Amniotic epithelial cell (primary cell): ENCODE measurements around the gene ERGIC1.

ENCODE experiments used
- DNase-seq: peaks from one replicate; pipeline ENCODE4 v3.0.0-alpha.2; 2010; ENCODE audit warnings: low read depth

ERGIC1 gene

DNA sequence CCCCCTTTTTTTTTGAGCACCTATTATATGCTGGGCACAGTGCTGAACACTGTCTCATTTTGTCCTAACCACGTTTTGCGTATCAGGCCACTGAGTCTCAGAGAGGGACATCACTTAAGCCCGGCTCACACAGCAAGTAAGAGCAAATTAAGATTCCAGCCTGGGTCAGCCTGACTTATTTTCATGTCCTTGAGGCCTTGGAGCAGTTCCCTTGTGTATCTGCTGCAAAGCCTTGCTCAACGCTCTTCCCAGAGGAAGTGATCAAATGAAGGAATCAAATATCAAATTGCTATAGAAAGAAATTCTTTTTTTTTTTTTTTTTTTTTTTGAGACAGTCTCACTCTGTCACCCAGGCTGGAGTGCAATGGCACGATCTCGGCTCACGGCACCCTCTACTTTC, 30.7 kb downstream of the ERGIC1 start:
- DNase-seq, result no peak

GRCh38 chr5:172866378-172866777, 32.3 kb downstream of the ERGIC1 start:
- DNase-seq, result no peak

DNA sequence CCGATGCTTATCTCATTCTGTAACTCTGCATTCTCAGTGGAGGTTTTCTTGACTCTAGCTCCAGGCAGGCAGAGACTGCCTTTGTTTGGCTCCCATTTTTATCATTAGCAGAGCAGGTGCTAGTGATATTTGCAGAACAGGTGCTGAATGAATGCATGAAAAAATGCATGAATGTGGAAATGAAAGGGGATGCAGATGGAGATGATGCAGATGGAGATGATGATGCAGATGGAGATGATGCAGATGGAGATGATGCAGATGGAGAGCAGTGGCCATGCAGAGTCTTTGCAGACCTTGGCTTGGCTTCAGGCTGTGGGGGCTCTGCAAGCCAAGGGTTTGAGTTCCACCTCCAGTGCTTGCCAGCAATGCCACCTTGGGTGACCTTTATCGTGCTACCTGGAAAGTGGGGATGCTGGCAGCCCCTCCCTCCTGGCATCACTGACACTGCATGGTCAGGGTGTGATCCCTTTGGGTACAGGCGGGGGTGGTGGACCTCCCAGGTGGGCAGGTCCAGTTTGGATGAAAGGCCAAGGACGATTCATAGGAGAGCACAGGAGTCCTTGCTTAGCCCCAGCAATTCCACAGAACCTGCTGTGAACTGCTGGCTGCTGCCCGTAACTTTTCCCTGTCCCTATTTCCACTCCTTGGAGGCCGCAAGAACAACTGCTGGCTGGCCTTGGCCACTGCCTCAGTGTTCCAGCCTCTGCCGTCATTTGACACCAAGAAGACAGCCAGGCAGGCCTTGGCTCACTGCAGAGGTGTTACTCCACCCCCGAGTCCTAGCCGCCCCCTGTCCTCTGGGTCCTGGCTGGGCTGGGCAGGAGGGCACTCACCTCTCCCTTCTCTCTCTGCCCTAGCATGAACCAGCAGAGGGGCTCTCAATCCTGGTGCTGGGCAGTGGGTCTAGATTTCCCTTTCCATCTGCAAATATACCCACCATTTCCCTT, 33.0 kb downstream of the ERGIC1 start:
- no peak for DNase-seq

GRCh38 chr5:172867761-172868435, 33.8 kb downstream of the ERGIC1 start:
- peak; percentile 21 for DNase-seq

DNA sequence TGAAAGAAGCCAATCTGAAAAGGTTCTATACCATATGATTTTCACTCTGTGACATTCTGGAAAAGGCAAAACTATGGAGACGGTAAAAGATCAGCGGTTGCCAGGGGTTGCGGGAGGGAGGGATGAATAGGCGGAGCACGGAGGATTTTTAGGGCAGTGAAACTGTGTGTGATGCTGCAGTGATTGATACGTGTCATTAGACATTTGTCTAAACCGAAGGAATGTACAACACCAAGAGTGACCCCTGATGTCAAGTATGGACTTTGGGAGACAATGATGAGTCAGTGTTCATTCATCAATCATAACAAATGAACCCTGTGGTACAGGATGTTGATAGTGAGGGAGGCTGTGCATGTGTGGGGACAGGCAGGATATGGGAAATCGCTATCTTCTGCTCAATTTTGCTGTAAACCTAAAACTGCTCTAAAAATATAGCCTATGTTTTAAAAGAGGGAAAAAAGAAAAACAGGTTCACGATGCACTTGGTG, 34.4 kb downstream of the ERGIC1 start:
- peak; percentile 72 for DNase-seq

DNA sequence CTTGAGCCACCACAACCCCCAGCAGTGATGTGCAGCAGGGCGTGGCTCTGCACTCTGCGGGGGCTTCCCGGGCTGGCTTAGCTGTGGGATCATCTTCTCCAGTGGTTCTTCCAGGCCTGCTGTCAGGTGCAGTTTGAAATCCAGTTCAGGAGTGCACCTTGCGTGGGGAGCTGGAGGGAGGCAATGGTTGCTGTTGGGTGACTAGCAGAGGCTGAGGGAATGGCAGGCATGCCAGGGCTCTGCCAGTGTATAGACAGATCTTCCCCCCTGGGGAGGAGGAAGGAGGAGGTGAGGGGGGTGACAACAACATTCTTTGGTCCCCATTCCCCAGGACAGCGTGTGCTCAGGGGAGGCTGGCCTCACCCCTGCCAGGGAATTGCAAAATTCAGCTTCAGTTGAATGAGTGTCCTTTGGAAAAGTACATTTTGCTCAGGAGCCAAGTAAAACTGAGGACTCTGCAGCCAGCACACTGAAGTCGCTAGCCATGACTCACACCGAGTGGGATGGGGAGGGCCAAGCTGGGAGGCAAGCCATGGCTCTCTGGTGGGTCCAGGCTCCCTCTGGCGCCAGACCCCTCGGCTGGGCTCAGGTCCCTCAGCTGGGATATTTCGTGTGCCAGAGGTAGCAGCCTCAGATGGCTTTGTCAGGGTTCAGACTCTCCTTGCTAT, 35.0 kb downstream of the ERGIC1 start:
- DNase-seq, result peak; percentile 85

DNA sequence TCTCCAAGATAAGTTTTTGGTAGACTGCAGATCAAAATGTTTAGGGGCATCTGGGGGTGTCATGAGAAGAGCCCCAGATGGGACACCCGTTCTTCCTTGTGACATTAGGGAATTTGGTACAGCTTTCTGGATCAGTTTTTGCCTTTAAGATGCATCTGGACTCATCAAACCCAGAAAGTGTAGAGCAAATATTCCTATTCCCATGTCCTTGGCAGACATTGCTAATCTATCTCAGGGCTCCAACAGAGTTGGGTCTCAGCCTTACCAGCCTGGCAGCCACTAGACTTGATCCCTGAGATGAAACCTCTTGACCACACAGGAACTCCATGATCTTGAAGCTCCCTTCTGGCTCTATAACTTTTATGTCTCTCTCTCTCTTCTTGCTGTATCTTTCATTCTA, 35.6 kb downstream of the ERGIC1 start:
- DNase-seq, result peak; percentile 19

DNA sequence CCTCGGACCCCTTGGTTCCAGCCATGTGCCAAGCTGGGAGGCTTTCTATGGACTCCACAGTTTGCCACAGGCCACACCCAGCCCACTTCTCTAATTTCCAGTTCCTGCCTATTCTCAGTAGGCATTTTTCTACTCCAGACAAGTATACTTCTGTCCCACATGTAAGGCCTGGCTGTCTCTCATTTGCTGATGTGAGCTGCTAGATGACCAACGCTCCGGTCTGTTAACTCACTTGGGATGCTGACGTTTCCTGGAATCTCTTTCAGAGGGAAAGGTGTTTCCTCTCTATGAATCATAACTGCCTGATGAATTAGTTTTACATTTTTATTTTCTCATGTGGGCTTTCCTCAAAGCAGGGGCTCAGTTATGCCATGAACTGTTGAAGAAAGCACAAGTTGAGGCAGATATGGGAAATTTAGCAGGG, 36.3 kb downstream of the ERGIC1 start:
- DNase-seq, result peak; percentile 92

DNA sequence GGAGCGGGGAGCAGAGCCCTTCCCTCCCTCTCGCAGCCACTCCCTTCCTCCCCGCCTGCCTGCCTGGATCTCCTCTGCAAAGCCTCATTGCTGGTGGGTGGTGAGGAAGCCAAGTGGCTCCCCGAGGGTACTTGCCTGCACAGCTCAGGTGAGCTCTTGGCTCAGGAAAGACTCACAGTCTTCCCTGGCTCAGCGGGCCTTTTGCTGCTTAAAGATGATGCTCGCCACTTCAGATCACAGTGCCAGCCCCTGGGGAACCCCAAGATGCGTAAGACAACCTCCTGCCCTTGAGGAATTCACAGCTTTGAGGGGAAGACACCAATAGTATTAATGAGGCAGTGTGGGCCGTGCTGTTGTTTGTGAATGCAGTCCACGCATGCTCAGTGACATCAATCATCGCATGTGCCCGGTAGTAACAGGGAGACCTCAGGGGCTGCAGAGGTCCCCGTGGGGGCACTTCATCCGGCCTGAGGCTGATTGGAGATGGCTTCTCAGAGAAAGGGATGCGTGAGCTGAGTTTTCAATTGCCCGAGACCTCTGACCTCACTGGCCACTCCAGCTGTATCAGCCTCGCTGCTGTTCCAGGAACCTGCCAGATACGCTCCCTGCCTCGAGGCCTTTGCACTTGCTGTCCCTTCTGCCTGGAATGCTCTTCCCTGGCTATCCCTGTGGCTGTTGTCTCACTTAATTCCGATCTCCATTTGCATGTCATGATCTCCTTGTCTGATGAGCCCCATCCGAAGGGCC, 36.8 kb downstream of the ERGIC1 start:
- DNase-seq, result no peak

DNA sequence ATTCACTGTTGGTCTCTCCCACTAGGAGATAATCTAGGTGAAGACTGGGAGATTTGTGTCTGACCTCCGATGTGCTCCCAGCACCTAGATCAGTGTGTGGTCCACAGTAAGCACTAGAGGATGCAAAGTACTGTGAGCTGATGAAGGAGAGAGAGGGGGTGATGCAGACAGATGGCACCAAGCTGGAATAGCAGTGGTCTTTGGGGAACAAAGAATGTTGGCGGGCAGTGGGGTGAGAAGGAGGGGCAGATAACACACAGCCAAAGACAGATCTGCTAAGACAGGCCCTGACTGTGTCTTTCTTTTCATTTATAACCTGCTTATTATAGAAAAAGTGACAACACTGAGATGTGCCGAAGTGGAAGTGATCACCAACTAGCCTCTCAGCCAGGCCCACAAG, 37.5 kb downstream of the ERGIC1 start:
- peak; percentile 58 for DNase-seq

GRCh38 chr5:172871982-172872381, 37.9 kb downstream of the ERGIC1 start:
- DNase-seq, result peak; percentile 57

DNA sequence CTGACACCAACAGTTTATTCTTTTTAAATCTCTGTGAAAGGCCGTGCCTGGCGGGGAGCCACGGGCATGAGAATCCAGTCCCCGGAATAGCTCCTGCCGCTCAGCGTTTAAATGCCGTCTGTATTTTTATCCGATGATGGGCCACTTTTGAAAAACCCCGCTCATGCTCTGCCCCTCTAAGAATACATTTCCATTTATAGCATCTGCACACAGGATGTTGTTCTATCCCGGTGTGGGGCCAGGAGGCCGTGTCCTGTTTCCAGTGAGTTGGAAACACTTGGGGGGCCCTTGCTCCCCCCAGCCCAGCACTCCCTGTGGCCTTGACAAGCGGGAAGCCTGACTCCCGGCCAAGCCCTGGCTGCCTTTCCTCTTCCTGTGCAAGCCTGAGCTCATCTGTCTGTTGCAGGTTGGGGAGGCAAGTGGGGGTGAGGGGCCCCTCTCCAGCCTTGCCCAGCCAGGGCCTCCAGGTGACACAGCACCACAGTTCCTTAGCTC, 39.0 kb downstream of the ERGIC1 start:
- DNase-seq, result peak; percentile 68

DNA sequence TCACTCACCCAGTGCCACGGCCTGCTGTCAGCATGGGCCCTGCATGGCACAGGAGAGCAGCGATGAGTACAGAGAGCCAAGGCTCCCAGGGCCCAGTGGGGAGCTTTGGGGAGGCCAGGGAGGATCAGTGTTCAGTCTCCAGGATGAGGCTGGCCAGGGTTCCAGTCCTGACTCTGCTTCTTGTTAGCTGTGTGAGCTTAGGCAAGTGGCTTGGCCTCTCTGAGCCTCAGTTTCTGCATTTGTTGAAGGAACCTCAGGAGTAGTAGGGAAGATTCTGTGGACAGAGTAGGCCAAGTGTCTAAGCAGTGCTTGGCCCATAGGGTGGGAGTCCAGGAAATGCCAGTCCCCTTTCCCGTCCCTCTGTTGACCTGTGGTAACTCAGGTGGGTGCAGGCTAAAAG, 39.5 kb downstream of the ERGIC1 start:
- DNase-seq, result no peak

DNA sequence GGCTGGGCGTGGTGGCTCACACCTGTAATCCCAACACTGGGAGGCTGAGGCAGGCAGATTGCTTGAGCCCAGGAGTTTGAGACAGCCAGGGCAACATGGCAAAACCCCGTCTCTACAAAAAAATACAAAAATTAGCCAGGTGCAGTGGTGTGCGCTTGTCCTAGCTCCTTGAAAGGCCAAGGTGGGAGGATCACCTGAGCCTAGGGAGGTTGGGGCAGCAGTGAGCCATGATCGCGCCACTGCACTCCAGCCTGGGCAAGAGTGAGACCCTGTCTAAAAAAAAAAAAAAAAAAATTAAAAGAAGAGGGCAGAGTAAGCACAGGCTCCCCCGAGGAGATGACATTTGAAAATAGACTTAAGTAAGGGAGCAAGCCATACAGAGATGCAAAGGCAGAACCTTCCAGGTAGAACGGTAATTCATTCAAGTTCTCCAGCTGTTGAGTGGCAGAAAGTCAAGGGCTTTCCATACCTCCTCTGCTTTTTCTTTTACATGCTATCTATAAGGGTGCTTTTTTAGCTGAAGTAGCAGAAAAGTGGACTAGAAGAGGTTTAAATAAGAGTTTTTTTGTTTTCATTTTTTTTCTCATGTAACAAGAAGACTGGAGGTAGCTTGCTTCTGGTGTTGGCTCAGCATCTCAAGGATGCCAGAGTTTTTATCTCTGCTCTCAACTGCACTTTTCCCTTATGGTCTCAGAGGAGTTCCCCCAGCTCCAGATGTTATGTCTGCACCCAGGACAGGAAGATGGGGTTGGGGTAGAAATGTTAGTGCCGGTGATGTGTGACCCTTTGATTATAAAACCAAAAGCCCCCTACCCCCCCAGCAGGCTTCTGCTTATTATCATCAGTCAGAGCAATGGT, 40.8 kb downstream of the ERGIC1 start:
- DNase-seq, result no peak

- peak; percentile 69 for DNase-seq
Observed at GRCh38 chr5:172875505-172876279, 41.6 kb downstream of the ERGIC1 start.

GRCh38 chr5:172876578-172876977, 42.5 kb downstream of the ERGIC1 start:
- DNase-seq, result no peak

DNA sequence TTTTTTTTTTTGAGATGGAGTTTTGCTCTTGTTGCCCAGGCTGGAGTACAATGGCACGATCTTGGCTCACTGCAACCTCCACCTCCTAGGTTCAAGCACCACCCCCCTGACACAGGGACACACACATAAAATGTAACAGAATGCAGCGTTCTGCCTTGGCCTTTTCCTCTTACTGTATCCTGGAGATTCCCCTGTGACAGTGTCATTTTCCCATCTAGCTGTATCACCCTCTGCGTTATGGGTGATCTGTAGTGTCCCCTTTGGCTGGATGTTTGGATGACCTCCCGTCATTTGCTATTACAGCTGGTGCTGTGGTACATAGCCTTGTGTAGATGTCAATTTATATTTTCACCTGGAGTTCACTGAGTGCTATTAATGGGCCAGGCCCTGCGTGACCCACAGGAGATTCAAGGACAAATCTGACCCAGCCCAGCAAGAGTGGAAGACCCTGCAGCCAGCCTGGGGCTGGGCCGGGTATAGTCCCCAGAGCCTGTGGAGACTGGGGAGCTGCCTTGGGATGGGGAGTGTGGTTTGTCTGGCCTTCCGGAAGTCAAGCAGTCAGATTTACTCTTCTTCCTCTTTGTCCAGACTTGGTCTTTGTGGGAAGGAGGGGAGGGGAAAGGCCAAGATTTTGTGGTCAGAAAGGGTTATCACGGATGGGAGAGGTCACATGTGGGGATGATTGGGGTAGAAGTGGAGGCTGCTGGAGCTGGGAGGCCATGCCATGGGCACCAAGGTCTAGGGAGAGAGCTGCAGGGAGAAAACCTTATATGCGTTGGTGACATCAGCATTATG, 43.6 kb downstream of the ERGIC1 start:
- peak; percentile 50 for DNase-seq

DNA sequence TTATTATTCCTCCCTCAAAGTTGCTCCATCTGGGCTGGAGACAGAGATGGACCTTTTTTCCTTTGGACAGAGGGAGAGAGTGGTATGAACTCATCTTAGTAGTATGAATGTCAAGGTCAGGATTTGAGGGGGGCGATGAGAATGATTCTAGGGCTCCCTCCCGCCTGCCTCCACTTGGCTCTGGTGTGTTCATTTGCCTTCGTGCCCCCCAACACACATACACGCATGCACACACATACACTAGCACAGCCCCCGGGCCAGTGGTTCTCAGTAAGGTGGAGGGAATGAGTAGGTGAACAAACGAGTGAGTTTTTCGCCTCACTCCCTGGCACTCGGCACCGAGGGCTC, 44.5 kb downstream of the ERGIC1 start:
- peak; percentile 13 for DNase-seq
